ENCODE results near the gene HOOK2.

HOOK2 gene

GRCh38 chr19:12793290-12794195, 18.2 kb upstream of the HOOK2 start:
- peak; percentile 96 for DNase-seq (ENCODE audit: low spot score)

- DNase-seq (ENCODE audit: low spot score), result no peak
Observed at GRCh38 chr19:12792853-12793289, 17.5 kb upstream of the HOOK2 start.

DNA sequence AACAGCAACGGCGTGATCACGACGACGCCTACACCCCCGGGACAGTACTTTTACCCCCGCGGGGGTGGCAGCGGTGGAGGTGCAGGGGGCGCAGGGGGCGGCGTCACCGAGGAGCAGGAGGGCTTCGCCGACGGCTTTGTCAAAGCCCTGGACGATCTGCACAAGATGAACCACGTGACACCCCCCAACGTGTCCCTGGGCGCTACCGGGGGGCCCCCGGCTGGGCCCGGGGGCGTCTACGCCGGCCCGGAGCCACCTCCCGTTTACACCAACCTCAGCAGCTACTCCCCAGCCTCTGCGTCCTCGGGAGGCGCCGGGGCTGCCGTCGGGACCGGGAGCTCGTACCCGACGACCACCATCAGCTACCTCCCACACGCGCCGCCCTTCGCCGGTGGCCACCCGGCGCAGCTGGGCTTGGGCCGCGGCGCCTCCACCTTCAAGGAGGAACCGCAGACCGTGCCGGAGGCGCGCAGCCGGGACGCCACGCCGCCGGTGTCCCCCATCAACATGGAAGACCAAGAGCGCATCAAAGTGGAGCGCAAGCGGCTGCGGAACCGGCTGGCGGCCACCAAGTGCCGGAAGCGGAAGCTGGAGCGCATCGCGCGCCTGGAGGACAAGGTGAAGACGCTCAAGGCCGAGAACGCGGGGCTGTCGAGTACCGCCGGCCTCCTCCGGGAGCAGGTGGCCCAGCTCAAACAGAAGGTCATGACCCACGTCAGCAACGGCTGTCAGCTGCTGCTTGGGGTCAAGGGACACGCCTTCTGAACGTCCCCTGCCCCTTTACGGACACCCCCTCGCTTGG, 16.9 kb upstream of the HOOK2 start:
- DNase-seq (ENCODE audit: low spot score), result peak; percentile 68

- peak; percentile 96 for DNase-seq (ENCODE audit: low spot score)
Observed at GRCh38 chr19:12791345-12792050, 16.1 kb upstream of the HOOK2 start, which contains the start of gene JUNB. Gene JUNB, plus strand, starts transcription at chr19:12791486. Its CDS starts 286 bp downstream, at chr19:12791772.

GRCh38 chr19:12790628-12791344, 15.4 kb upstream of the HOOK2 start:
- no peak for DNase-seq (ENCODE audit: low spot score)

DNA sequence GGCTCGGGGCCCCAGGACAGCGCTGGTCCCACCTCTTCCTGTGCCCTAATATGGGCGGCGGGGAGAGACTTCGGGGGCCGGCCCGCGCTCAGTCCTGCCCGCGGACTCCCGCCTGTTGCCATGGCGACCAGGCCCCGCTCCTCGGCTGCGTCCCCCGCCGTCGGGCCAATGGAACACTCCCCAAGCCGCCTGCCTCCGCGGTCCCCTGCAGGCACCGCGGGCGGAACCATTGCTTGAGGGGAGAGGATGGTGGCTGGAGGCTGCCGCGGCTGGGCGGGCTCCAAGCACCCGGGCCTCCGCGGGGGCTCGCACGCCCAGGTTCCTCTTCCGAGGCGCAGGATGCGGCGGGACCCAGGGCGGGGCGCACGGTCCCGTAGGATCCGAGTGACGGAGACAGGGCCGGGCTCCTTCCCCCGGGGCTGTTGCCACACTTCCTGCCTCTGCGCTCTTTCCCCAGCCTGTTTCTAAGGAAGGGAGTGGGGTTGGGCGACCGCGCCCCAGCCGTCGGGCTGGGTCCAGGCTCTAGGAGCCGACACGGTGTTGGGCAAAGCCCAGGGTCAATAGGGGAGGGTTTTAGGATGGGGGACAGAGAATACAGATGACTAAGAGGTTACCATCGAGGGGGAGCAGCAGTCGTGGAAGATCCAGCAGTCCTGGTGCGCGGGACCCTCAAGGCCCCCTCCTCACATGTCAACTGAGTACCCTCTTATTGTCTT, 14.7 kb upstream of the HOOK2 start:
- peak; percentile 83 for DNase-seq (ENCODE audit: low spot score)

- no peak for DNase-seq (ENCODE audit: low spot score)
Observed at GRCh38 chr19:12789098-12789903, 13.9 kb upstream of the HOOK2 start.

DNA sequence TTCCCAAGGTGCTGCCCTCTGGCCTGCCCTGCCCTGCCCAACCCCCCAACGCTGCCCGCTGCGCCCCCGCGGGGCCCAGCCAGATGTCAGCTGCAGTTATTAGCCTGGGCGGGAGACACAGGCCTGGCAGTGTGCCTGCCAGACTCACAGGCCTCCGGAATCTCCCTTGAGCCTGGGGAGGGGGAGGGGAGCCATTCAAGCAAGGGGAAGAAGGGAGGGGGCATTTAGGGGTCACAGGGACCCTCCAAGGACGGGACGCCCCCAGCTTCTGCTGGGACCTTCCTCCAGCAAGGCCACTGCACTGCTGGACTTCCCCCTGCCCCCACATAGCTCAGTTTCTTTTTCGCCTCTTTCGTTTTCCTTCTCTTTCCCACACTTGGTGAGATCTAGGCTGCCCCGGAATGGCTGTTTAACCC, 13.3 kb upstream of the HOOK2 start:
- DNase-seq (ENCODE audit: low spot score), result no peak

GRCh38 chr19:12788042-12788681, 12.8 kb upstream of the HOOK2 start:
- DNase-seq (ENCODE audit: low spot score), result no peak

DNA sequence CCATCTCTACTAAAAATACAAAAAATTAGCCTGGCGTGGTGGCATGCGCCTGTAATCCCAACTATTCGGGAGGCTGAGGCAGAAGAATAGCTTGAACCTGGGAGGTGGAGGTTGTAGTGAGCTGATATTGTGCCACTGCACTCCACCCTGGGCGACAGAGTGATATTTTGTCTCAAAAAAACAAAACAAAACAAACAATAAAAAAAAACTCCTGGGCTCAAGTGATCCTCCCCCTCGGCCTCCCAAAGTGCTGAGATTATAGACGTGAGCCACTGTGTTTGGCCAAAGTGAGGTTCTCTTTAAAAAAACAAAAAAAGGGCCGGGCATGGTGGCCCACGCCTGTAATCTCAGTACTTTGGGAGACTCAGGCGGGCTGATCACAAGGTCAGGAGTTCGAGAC, 12.1 kb upstream of the HOOK2 start:
- no peak for DNase-seq (ENCODE audit: low spot score)

- no peak for DNase-seq (ENCODE audit: low spot score)
Observed at GRCh38 chr19:12786952-12787351, 11.6 kb upstream of the HOOK2 start.

DNA sequence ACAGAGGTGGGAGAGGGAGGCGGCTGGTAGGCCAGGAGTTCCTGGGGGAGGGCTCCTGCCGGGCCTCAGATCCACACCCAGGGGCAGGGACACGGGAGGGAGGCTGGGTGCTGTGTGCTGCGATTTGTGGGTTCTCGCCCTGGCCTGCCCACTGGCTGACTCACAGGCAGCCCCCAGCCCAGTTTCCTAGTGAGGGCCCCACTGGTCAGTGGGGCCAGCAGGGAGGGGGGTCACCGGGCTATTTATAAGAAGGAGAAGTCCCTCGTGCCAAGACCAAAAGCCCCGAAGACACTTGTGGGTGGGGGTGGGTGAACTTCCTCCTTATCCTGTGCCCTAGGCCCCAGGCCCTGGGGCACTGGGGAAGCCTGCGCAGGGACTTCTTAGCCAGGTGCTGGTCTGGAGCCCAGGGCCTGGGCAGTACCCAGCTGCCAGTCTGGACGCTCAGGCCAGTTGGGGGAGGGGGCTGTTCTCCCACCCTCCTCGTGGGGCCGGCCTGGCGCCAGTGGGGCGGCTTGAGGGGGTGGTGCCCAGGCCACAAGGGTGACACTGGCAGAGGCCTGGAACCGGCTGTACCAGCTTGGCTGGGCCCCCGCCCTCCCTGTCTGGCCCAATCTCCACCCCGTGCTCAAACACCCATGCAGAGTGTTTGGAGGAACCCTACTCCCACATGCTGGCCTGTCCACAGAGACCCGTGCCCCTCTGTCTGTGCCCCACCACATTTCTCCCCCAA, 11.0 kb upstream of the HOOK2 start:
- DNase-seq (ENCODE audit: low spot score), result no peak

DNA sequence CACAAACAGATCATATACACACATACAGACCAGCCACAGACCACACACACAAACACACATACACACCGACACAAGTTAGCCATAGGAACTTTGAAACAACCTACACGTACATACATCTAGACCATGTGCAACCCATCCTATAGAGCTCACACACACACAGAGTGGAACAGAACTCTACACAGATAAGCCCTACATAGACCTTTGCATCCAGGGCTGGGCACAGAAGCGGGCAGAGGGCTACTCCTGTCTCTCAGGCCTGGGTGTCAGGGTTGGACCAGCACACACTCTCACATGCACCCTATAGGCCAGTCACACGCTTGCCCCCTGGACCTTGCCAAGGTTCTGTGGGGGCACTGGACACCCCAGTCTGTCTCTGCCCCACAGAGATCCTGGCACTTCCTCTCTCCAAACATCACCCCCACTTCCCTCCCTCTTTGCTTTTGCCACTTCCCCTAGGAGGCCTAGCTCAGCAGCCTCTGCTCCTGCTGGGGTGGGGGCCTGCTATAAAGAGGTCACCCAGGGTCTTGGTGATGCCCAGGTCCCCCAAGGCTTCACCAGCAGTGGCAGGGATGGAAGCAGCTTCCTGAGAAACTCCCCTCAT, 10.2 kb upstream of the HOOK2 start:
- DNase-seq (ENCODE audit: low spot score), result no peak

DNA sequence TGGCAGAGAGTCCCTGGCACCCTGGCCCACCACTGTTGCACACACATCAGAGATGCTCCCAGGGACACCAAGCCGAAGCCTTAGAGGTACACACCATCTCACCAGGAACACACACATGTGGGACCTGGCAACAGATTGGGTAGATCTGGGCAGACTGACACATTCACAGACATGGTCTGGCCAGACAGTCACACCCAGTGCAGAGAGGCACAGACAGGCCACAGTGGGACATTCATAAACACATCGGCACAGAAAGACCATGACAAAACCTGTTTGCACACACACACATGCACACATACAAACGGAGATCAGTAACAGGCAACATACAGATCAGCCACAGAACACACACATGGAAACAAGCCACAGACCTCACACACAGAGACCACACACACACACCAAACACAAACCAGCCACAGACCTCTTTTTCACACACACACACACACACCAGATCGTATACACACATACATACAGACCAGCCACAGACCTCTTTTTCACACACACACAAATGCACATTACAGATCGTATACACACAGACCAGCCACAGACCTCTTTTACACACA, 9.6 kb upstream of the HOOK2 start:
- DNase-seq (ENCODE audit: low spot score), result no peak

DNA sequence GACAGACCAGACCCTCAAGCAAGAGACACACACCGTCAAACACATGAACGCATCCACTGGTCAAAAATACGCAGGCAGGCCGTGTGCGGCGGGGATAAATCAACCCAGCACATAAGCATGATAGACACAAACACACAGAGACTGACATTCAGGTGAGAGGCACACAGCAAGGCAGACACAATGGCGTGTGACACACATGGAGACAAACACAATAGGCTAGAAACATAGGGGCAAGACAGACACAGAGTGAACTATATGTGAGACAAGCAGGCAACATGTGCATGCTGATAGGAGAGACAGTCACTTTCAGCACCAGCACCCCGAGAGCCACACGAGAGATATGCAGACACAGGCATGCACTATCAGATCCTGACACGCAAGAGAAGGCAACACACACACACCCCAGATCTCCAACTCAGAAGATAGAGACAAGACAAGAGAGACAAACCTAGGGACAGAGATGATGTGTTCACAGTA, 9.1 kb upstream of the HOOK2 start:
- DNase-seq (ENCODE audit: low spot score), result no peak

GRCh38 chr19:12783849-12784393, 8.6 kb upstream of the HOOK2 start:
- DNase-seq (ENCODE audit: low spot score), result no peak

DNA sequence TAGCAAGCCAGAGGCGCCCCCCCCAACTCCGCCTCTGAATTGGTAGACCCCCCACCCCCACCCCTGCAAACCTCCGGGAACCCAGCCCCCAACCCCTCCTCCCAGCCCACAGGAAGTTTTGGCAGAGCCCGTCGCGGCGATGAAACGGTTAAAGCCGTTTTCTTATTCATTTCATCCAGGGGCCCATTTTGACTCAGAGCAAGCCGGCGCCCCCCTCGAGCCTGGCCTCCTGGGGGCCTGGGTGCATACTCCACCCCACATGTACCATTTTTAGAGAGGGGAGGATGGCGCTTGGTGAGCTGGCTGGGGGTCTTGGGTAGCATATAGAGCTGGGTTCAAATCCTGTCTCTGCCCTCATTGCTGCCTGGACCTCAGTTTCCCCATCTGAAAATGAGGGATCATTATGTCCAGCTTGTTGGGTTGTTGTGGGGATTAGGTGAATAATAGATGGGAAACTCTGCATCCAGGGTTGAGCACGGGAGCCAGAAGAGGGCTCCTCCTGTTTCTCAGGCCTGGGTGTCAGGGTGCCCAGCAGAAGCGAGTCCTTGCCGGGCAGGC, 8.0 kb upstream of the HOOK2 start:
- no peak for DNase-seq (ENCODE audit: low spot score)
